T-helper 1 cell (primary cell): Measurements from ENCODE around the gene ALKBH7.
"Not testable (repeated sequence)": the region's sequence is repeated elsewhere in the genome, so short reads cannot be mapped to it uniquely, and the experiment has no call there.

Experiments
- DNase-seq, 5 donors: peaks; one replicate each; pipeline ENCODE4 v3.0.0-alpha.2; 2012 to 2020

ALKBH7 gene

GRCh38 chr19:6373096-6373812, 660 bp downstream of the ALKBH7 start:
- DNase-seq: peak; percentile 98 to 99 (median 98)

- no peak for DNase-seq
Observed at GRCh38 chr19:6373813-6374108, 1.2 kb downstream of the ALKBH7 start.

GRCh38 chr19:6374161-6374709, 1.6 kb downstream of the ALKBH7 start:
- no peak for DNase-seq

- DNase-seq: no peak
Observed at GRCh38 chr19:6374711-6375410, 2.3 kb downstream of the ALKBH7 start.

- no peak for DNase-seq
Observed at GRCh38 chr19:6375411-6376010, 2.9 kb downstream of the ALKBH7 start, which contains the start of gene PSPN. Gene PSPN, minus strand, starts transcription at chr19:6375933. Its CDS starts 84 bp downstream, at chr19:6375849.

- DNase-seq: no peak
Observed at GRCh38 chr19:6376512-6377190, 4.1 kb downstream of the ALKBH7 start.

- no peak for DNase-seq
Observed at GRCh38 chr19:6378041-6378440, 5.4 kb downstream of the ALKBH7 start.

GRCh38 chr19:6378486-6378885, 5.9 kb downstream of the ALKBH7 start:
- no peak for DNase-seq

- DNase-seq: no peak
Observed at GRCh38 chr19:6379744-6380143, 7.2 kb downstream of the ALKBH7 start.

GRCh38 chr19:6381030-6381750, 8.6 kb downstream of the ALKBH7 start:
- no peak for DNase-seq

- no peak for DNase-seq
Observed at GRCh38 chr19:6383188-6383587, 10.6 kb downstream of the ALKBH7 start.

- DNase-seq: no peak
Observed at GRCh38 chr19:6384381-6384780, 11.8 kb downstream of the ALKBH7 start.

GRCh38 chr19:6387372-6387771, 14.8 kb downstream of the ALKBH7 start:
- no peak for DNase-seq

- DNase-seq: no peak
Observed at GRCh38 chr19:6392221-6393073, 19.9 kb downstream of the ALKBH7 start.

- peak; percentile 85 to 92 (median 91) for DNase-seq
Observed at GRCh38 chr19:6393074-6393982, 20.7 kb downstream of the ALKBH7 start, which contains the start of gene GTF2F1. Gene GTF2F1, minus strand, starts transcription at chr19:6393164. Its CDS starts 169 bp downstream, at chr19:6392995.

GRCh38 chr19:6393983-6394412, 21.4 kb downstream of the ALKBH7 start:
- peak in 4 of 5 donors; percentile 41 to 77 (median 62) for DNase-seq

- DNase-seq: no peak
Observed at GRCh38 chr19:6394831-6395230, 22.2 kb downstream of the ALKBH7 start.

GRCh38 chr19:6396305-6396704, 23.7 kb downstream of the ALKBH7 start:
- no peak for DNase-seq

- not testable (repeated sequence) for DNase-seq
Observed at GRCh38 chr19:6400062-6400944, 27.7 kb downstream of the ALKBH7 start.
